Activated naive CD4-positive, alpha-beta T cell treated with Interleukin-2 at 50 U/mL for 16 hours (primary cell): ENCODE data around the gene CRY1.
"Not testable (repeated sequence)": the region's sequence is repeated elsewhere in the genome, so short reads cannot be mapped to it uniquely, and the experiment has no call there.

Experiments
- DNase-seq: peaks from one replicate; pipeline ENCODE4 v3.0.0-alpha.2; 2020

CRY1 gene

DNA sequence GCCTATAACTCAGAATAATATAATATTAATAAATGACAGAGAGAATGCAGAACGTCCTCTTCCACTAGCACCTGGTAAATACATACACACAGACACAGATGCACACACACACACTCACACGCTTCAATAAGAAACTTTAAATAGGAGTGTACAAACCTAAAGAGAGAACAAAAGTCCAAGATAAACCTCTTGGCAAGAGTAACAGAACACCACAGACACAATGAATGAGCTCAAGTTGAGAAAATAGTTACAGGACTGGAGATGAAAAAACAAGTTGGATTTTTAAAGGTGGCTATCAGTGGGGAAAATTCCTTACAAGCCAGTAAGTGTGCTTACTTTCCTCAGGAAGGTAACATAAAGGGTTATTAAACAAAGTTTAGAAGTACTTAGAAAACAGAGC lies 35.2 kb downstream of the CRY1 start:
- DNase-seq, result no peak

DNA sequence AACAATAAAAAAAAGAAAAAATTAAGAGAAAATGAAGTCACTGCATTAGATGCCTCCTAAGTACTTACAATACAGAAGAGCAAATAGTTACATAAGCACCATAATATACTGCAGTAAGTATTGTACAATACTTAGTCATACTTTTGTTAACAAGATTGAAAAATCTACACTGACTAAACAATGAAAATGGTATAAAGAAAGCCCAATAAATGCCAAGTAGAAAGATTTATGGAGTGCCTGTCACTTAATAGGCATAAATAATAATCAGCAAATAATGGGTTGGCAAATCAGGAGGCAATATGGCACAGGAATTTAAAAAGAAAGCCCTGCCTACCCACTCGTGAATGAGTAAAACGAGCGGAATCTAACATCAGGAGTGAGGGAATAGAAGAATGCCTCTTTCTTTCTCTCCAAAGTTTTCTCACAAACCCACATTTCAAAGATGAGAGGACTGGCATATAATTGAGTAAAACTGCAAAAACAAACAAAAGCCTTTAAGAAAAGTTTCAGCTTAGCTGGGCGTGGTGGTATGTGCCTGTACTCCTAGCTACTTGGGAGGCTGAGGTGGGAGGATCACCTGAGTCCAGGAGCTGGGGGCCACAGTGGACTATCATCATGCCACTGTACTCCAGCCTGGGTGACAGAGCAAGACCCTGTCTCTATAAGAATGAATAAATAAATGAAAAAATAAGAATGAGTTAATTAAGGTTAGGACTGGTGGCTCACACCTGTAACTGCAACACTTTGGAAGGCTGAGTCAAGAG lies 36.1 kb downstream of the CRY1 start:
- no peak for DNase-seq

DNA sequence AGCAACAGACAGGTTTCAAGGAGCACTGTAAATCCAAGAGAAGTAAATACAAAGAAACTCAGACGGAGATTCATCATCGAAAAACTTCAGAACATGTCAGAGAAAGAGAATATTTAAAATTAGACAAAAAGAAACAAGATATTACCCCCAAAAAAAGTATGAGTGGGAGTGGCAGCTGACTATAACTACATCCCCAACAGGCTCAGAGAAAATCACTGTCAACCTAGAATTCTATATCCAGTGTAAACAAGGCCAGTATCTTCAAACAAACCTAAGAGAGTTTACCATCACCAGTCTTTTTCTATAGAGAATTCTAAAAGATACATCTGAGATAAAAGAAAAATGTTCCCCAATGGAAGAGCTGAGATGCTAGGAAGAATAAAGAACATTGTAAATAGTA lies 39.6 kb downstream of the CRY1 start:
- DNase-seq, result no peak

DNA sequence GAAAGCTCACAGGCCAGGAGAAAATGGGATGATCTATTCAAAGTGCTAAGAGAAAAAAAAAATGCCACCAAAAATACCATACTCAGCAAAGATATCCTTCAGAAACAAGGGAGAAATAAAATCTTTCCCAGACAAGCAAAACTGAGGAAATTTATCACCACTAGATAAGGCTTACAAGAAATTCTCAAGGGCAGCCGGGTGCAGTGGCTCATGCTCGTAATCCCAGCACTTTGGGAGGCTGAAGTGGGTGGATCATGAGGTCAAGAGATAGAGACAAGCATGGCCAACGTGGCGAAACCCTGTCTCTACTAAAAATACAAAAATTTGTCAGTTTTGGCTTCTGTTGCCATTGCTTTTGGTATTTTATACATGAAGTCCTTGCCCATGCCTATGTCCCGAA lies 48.2 kb downstream of the CRY1 start:
- no peak for DNase-seq

DNA sequence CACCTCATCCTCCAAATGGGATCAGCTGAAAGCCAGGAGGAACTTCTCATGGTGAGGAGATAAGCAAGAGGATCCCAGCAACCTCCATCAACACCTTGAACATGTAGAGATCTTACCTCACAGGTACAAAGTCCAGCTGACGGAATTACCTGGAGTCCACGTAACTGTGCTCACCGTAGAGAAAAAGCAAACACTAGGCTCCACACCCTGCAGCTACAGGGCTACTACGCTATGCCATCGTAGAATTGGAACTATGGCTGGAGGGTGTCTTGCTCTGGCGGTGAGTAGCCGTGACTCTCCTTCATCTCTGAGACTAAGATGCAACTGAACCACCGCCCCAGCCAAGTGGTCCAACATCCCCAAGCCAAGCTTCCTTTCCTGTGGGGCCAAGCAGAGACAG lies 50.5 kb downstream of the CRY1 start:
- no peak for DNase-seq

DNA sequence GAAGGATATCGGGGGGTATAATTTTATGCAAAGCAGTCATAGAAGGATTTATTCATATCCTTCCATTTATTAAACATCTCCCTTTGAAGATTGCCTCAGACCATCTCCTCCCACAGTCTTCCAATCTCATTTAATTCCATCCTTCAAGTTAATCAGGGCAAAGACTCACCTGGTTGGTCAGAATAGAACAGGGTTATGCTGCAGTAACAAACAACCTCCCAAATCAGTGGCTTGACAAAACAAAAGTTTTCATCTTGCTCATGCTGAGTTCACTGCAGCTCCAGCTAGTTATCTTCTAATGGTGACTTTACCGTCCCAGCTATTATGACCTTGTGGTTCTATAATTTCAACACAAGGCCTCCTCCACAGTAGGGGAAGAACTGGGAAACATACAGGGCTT lies 57.6 kb downstream of the CRY1 start:
- no peak for DNase-seq

DNA sequence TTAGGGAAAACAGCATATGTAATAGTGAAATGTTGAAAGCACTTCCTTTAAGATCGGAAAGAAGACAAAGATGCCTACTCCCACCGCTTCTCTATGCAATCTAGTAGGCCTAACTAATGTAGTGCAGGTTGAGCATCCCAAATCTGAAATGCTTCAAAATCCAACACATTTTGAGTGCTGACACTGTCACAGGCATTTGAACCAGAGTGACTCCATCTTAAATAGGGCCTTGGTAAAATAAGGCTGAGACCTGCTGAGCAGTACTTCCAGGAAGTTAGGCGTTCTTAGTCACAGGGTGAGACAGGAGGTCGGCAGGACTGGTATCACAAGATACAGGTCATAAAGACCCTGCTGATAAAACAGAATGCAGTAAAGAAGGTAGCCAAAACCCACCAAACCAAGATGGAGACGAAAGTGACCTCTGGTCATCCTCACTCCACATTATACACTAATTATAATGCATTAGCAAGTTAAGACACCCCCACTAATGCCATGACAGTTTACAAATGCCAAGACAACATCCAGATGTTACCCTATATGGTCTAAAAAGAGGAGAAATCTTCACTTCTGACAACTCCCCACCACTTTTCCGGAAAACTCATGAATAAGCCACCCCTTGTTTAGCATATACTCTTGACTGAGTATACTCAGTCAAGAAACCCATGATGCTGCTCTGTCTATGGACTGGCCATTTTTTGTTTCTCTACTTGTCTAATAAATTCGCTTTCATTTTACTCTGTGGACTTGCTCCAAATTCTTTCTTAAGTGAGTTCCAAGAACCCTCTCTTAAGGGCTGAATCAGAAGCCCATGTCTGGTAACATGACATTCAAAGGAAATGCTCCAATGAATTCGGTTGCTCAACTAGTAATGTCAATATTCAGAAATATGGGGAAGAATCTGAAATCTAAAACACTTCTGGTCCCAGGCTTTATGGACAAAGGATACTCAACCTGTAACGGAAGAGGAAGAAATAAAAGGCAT lies 59.3 kb downstream of the CRY1 start:
- no peak for DNase-seq

DNA sequence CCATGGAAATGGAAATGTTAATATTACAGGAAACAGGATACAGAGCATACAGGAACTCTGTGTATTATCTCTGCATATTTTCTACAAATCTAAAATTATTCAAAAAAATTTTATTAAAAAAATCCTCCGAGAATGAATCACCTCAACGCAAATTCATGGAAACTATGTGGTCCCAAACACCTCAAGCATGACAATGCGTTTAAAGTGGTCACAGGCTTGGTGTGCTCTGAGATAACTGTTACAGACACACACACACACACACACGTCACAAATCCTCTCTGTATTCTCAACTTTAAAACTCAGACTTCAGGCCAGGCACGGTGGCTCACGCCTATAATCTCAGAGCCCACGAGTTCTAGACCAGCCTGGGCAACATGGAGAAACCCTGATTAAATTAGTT lies 61.1 kb downstream of the CRY1 start:
- no peak for DNase-seq

DNA sequence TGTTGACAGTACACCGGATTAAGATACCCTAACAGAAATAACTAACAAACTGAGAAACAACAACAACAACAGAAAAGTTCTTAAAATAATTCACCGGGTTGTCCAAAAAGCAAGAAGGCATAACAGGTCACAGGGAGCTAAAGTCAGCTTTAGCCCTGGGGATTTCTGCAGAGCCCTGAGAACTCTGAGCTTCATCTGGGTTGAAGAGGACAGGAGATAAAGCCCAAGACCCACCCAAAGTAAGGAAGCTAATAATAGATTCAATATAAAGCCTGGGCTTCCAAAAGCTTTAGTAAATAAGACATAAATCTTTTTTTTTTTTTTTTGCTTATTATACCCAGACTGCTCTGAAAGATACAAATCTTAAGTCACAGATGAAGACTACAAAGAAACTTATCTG lies 62.3 kb downstream of the CRY1 start:
- DNase-seq, result no peak

DNA sequence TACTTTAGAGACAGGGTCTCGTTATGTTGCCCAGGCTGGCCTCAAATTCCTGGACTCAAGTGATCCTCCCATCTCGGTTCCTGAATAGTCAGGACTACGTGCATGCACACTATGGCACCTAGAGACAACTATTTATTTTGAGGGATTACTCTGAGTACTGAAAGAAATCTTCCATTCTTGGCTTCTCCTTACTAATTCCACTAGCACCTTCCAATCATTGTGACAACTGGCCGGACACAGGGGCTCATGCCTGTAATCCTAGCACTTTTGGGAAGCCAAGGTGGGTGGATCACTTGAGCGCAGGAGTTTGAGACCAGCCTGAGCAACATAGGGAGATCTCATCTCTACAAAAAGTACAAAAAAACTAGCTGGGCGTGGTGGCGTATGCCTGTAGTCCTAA lies 64.3 kb downstream of the CRY1 start:
- no peak for DNase-seq

DNA sequence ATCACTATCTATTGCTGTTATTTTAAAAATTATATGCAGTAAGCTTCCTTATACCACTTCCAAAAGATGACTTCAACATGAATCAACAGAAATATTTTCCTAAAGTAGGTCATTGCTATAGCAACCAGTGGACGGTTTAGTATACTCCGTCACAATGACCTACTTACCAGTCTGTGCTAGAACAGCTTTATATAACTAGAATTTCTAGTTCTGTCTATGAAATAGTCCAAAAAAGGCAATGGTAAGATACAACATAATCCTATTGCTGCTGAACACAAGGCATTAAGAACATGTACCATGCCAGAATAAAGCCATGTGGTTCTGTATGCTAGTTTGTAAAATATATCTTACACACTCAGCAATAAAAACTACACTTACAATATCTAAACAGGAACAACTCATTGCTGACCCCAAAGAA lies 65.7 kb downstream of the CRY1 start:
- no peak for DNase-seq

DNA sequence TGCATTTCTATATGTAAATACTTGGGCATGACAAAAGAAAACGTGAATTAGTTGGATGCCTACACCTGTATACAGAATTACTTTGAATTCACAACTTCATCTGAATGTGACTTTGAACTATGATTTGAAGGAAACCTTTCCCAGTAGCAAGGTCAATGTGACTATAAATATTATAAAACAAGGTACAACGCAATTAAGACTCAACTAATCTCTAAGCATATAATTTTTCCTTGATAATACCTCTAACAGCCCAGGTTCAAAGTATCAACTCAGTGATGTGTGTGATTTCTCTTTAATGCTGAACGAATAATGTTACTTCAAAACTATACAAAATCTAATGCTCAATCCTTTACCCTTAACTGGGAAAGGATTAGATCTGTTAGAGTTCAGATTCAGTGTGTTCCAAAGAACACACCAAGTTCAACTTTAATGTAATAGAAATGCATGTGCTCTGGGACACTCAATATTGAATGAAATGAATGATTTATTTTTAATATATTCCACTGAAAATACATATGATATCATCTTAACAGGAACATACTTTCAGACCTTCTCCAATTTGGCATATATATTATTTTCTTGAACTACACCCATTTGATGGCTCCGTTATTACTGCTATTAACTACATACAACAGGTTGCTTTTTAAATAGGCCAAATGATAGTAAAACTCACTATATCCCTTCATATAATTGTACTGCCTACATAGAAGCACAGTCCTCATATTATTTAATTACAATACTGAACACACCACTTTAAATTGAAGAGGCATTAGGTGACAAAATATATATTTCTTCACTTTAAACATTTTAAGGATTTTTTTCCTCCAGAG lies 66.3 kb downstream of the CRY1 start:
- no peak for DNase-seq

DNA sequence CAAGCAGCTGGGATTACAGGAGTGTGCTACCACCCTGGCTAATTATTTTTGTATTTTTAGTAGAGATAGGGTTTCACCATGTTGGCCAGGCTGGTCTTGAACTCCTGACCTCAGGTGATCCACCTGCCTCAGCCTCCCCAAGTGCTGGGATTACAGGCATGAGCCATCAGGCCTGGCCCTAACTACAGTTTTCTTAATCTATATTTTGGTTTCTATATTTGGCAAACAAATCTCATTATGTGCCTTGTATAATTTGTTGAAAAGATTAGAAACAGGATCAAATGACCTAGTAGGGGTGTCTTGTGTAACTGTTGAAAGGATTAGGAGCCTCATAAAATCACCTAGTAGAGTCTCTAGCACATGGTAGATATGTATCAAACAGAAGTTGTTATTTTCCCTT lies 67.0 kb downstream of the CRY1 start:
- not testable (repeated sequence) for DNase-seq

DNA sequence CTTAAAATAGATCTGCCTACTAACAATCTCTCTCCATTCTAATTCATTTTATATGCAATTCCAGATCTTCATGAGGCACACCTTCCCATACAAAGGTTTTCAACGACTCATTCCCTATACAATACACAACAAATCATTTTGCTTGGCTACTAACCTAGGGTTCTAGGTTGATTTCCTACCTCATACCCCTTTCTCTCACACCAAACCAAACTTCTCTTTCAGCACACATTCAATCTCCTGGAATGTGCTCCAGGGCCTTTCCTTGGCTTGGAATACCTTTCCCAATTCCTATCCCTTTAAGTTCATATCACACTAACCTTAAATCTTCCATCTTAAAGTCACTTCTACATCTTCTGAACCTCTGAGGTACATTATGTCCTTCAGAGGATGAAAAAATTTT lies 67.7 kb downstream of the CRY1 start:
- DNase-seq, result no peak

DNA sequence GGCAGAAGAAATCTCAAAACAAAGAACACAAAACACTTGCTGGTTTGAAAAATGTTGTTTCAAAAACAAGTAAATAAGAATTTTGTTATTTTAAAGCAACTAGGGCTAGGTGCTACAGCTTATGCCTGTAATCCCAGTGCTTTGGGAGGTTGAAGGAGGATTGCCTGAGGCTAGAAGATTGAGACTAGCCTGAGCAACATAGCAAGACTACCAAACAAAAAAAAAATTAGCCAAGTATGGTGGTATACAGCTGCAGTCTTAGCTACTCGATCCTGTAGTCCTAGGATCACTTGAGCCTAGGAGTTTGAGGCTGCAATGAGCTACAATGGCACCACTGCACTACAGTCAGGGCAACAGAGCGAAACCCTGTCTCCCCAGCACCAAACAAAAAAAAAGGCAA lies 73.8 kb downstream of the CRY1 start:
- no peak for DNase-seq

DNA sequence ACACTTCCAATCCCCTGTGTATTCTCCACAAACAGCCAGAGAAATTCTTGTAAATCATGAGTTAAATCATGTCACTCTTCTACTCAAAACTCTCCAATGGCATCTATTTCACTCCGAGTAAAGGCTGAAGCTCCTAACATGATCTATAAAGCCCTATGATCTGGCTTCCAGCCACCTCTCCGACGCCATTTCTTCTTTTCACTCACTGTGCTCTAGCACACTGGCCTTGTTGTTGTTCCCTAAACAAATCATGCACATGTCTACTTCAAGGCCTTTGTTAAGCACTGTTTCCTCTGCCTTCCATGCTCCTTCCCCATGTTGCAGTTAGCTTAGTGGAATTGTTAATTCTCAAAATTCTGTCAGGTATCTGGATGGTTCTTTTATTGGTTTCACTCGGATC lies 76.3 kb downstream of the CRY1 start:
- no peak for DNase-seq

DNA sequence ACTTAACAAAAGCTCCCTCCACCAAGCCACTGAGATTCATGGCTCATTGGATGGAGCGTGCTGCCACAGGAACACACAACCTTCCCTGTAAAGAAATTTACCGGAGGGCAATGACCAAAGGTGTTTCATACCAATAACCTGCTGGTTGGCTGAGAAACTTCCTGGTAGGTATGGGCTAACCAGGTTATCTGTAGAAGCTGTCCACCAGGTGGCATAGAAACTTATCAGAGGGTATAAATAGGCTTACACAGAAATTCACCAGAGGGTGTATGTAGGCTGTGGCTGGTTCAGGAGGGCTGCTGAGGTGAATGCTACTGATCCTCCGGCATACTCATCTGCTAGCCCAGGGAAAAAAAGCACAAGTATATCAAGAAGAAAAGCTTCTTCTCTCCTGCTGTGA lies 79.3 kb downstream of the CRY1 start:
- no peak for DNase-seq

DNA sequence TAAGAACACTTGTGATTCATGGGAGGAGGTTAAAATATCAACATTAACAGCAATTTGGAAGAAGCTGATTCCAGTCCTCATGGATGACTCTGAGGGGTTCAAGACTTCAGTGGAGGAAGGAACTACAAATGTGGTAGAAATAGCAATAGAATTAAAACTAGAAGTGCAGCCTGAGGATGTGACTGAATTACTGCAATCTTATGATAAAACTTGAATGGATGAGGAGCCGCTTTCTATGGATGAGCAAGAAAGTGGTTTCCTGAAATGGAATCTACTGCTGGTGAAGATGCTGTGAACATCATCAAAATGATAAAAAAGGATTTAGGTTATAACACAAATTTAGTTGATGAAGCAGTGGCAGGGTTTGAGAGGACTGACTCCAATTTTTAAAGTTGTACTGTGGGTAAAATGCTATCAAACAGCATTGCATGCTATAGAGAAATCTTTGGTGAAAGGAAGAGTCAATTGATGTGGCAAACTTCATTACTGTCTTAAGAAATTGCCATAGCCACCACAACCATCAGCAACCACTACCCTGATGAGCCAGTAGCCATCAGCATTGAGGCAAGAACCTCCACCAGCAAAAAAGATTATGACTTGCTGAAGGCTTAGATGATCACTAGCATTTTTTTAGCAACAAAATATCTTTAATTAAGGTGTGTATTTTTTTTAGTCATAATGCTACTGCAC lies 80.5 kb downstream of the CRY1 start:
- no peak for DNase-seq

DNA sequence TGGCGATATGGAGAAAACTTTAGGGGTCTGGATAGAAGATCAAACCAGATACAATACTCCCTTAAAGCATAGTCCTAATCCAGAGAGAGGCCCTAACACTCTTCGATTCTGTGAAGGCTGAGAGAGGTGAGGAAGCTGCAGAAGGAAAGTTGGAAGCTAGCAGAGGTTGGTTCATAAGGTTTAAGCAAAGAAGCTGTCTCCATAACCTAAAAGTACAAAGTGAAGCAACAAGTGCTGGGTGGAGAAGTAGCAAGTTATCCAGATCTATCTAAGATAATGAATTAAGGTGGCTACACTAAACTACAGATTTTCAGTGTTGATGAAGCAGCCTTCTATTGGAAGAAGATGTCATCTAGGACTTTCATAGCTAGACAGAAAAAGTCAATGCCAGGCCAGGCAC lies 81.8 kb downstream of the CRY1 start:
- DNase-seq, result no peak

DNA sequence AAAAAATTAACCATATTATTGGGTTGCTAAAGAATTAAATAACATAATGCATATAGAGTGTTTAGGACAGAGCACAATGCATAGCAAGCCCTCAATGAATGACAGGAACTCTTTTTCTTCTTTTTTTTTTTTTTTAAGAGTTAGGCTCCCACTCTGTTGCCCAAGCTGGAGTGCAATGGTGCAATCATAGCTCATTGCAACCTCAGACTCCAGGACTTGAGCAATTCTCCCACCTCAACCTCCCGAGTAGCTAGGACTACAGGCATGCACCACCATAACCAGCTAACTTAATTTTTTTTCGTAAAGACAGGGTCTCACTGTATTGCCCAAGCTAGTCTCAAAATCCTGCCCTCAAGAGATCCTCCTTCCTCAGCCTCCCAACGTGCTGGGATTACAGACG lies 85.9 kb downstream of the CRY1 start:
- DNase-seq, result no peak

DNA sequence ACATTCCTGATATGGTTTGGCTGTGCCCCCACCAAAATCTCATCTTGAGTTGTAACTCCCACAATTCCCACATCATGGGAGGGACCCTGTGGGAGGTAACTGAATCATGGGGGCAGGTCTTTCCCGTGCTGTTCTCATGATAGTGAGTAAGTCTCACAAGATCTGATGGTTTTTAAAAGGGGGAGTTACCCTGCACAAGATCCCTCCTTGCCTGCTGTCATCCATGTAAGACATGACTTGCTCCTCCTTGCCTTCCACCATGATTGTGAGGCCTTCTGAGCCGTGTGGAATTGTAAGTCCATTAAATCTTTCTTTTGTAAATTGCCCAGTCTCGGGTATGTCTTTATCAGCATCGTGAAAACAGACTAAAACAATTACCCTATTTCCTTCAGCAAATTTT lies 90.7 kb downstream of the CRY1 start:
- not testable (repeated sequence) for DNase-seq

DNA sequence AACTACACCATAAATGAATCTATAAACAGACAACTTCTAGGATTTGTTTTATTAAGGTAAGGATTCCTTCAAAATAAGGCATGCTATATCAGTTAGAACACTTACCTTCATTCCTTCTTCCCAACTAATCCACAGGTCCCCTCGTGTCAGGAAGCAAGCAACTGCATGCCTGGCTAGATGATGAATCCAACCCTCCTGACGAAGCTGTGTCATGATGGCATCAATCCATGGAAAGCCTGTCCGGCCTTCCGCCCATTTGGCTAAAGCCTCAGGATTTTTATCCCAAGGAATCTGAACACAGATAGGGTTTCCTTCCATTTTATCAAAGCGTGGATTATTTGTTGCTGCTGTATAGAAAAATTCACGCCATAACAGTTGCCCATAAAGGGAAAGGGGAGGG lies 93.9 kb downstream of the CRY1 start:
- DNase-seq, result no peak

DNA sequence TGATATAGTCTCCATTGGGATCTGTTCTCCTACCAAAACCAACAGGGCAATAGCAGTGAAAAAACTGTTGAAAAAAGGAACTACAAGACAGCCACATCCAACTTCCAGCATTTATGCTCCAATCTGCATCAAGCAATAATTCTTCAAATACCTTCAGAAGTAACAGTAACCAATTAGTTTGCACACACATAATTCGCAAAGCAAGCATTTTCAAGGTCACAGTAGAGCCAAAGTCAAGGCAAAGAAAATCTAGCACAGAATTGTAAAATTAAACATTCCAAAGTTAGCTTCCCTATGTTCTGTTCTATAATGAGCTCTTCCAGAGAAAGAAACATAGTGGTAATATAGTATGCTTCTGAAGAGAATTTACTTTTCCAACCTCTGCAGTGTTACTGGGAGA lies 95.4 kb downstream of the CRY1 start:
- no peak for DNase-seq
